Stimulated activated naive CD8-positive, alpha-beta T cell treated with anti-CD3 and anti-CD28 coated beads, Interleukin-15, amount 100 ng/mL, for 72 hours (primary cell): ENCODE measurements around the gene TH.
"Not testable (repeated sequence)": the region's sequence is repeated elsewhere in the genome, so short reads cannot be mapped to it uniquely, and the experiment has no call there.

Experiments
- ATAC-seq: fragments of 150-1000 bp; cut with Tn5 transposase; 2 replicates; pipeline ENCODE4 v1.10.0; 2021; ENCODE audit warnings: mild to moderate bottlenecking, moderate library complexity
- DNase-seq, 2 donors: peaks; one replicate each; pipeline ENCODE4 v3.0.0; 2021 to 2022
- H3K27ac Mint-ChIP-seq, 2 donors: one replicate each; pipeline ENCODE4 v1.8.0; 2022; ENCODE audit warnings: mild to moderate bottlenecking in 2 of 2, mixed read lengths in 2 of 2, moderate library complexity in 2 of 2
- H3K27me3 Mint-ChIP-seq: one replicate; pipeline ENCODE4 v1.8.0; 2022; ENCODE audit warnings: mixed read lengths
- H3K4me1 Mint-ChIP-seq: one replicate; pipeline ENCODE4 v1.8.0; 2022; ENCODE audit warnings: mild to moderate bottlenecking, mixed read lengths
- H3K4me3 Mint-ChIP-seq, 2 donors: one replicate each; pipeline ENCODE4 v1.8.0; 2022; ENCODE audit warnings: mild to moderate bottlenecking in 2 of 2, mixed read lengths in 2 of 2, moderate library complexity in 1 of 2
- H3K9me3 Mint-ChIP-seq, 2 donors: one replicate each; pipeline ENCODE4 v1.8.0; 2022; ENCODE audit warnings: mixed read lengths in 2 of 2

Gene TH

GRCh38 chr11:2129699-2130366 is 41.8 kb downstream of the TH start:
- Mint-ChIP-seq H3K27me3 (peaks cover 77% of the 10 kb centered on the region), H3K4me1 (no peaks in the 10 kb centered on the region), H3K9me3 (peaks cover 11 to 26% of the 10 kb centered on the region in 2 donors), H3K27ac (no peak overlapping the region), H3K4me3 (no peak overlapping the region)
- no peak for ATAC-seq
- no peak for DNase-seq

GRCh38 chr11:2129308-2129698 is 42.3 kb downstream of the TH start:
- ATAC-seq (no peak), DNase-seq (no peak)
- no peak overlapping the region for H3K27ac Mint-ChIP-seq
- no peak overlapping the region for H3K4me3 Mint-ChIP-seq
- H3K27me3 Mint-ChIP-seq: peaks cover 72% of the 10 kb centered on the region
- peaks cover 15 to 27% of the 10 kb centered on the region in 2 donors for H3K9me3 Mint-ChIP-seq
- no peaks in the 10 kb centered on the region for H3K4me1 Mint-ChIP-seq

- Mint-ChIP-seq H3K4me1 (no peaks in the 10 kb centered on the region), H3K4me3 (no peak overlapping the region), H3K27me3 (peaks cover 69% of the 10 kb centered on the region), H3K9me3 (peaks cover 15 to 27% of the 10 kb centered on the region in 2 donors), H3K27ac (no peak overlapping the region)
- no peak for ATAC-seq
- no peak for DNase-seq
Measured at GRCh38 chr11:2128511-2129307, 42.9 kb downstream of the TH start.

- no peak overlapping the region for H3K27ac Mint-ChIP-seq
- no peaks in the 10 kb centered on the region for H3K4me1 Mint-ChIP-seq
- DNase-seq (no peak), ATAC-seq (no peak)
- peaks cover 15 to 27% of the 10 kb centered on the region in 2 donors for H3K9me3 Mint-ChIP-seq
- peaks cover 69% of the 10 kb centered on the region for H3K27me3 Mint-ChIP-seq
- H3K4me3 Mint-ChIP-seq: no peak overlapping the region
Measured at GRCh38 chr11:2128130-2128510, 43.5 kb downstream of the TH start.

GRCh38 chr11:2127482-2128129 is 44.0 kb downstream of the TH start:
- H3K4me3 Mint-ChIP-seq: no peak overlapping the region
- peaks cover 64% of the 10 kb centered on the region for H3K27me3 Mint-ChIP-seq
- H3K27ac Mint-ChIP-seq: no peak overlapping the region
- H3K4me1 Mint-ChIP-seq: no peaks in the 10 kb centered on the region
- ATAC-seq (peak; percentile 25), DNase-seq (no peak)
- H3K9me3 Mint-ChIP-seq: peaks cover 15 to 27% of the 10 kb centered on the region in 2 donors

- no peak for ATAC-seq
- Mint-ChIP-seq H3K4me3 (no peak overlapping the region), H3K4me1 (no peaks in the 10 kb centered on the region), H3K9me3 (peaks cover 15 to 21% of the 10 kb centered on the region in 2 donors), H3K27me3 (peaks cover 60% of the 10 kb centered on the region), H3K27ac (no peak overlapping the region)
- DNase-seq: no peak
Measured at GRCh38 chr11:2126520-2127085, 45.0 kb downstream of the TH start.

GRCh38 chr11:2124736-2125484 is 46.7 kb downstream of the TH start:
- H3K27me3 Mint-ChIP-seq: peaks cover 53% of the 10 kb centered on the region
- not testable (repeated sequence) for DNase-seq, H3K4me1 Mint-ChIP-seq, H3K4me3 Mint-ChIP-seq, ATAC-seq, H3K27ac Mint-ChIP-seq
- peaks cover 10 to 12% of the 10 kb centered on the region in 2 donors for H3K9me3 Mint-ChIP-seq

- ATAC-seq (no peak), DNase-seq (no peak)
- Mint-ChIP-seq H3K9me3 (peaks cover 10 to 12% of the 10 kb centered on the region in 2 donors), H3K4me1 (no peaks in the 10 kb centered on the region), H3K4me3 (no peak overlapping the region), H3K27ac (no peak overlapping the region), H3K27me3 (peaks cover 47% of the 10 kb centered on the region)
Measured at GRCh38 chr11:2123628-2123960, 48.0 kb downstream of the TH start.

GRCh38 chr11:2122907-2123627 is 48.5 kb downstream of the TH start:
- ATAC-seq: peak; percentile 21
- Mint-ChIP-seq H3K27ac (no peak overlapping the region), H3K4me1 (no peaks in the 10 kb centered on the region), H3K27me3 (peaks cover 43% of the 10 kb centered on the region), H3K9me3 (peaks cover 10 to 12% of the 10 kb centered on the region in 2 donors), H3K4me3 (no peak overlapping the region)
- DNase-seq: no peak

GRCh38 chr11:2122222-2122906 is 49.3 kb downstream of the TH start:
- no peaks in the 10 kb centered on the region for H3K4me1 Mint-ChIP-seq
- H3K4me3 Mint-ChIP-seq: no peak overlapping the region
- ATAC-seq (peak; percentile 40), DNase-seq (no peak)
- H3K27ac Mint-ChIP-seq: no peak overlapping the region
- H3K27me3 Mint-ChIP-seq: peaks cover 36% of the 10 kb centered on the region
- H3K9me3 Mint-ChIP-seq: peaks cover 10 to 12% of the 10 kb centered on the region in 2 donors

- Mint-ChIP-seq H3K27me3 (peaks cover 31% of the 10 kb centered on the region), H3K27ac (no peak overlapping the region), H3K4me1 (no peaks in the 10 kb centered on the region), H3K4me3 (no peak overlapping the region), H3K9me3 (peaks cover 11 to 12% of the 10 kb centered on the region in 2 donors)
- DNase-seq (no peak), ATAC-seq (peak; percentile 18)
Measured at GRCh38 chr11:2121227-2122130, 50.1 kb downstream of the TH start.

- peaks cover 31% of the 10 kb centered on the region for H3K27me3 Mint-ChIP-seq
- DNase-seq (no peak), ATAC-seq (no peak)
- peaks cover 7 to 11% of the 10 kb centered on the region in 2 donors for H3K9me3 Mint-ChIP-seq
- H3K27ac Mint-ChIP-seq: no peak overlapping the region
- H3K4me3 Mint-ChIP-seq: no peak overlapping the region
- no peaks in the 10 kb centered on the region for H3K4me1 Mint-ChIP-seq
Measured at GRCh38 chr11:2120359-2121100, 51.1 kb downstream of the TH start.

GRCh38 chr11:2118677-2119076 is 52.9 kb downstream of the TH start:
- Mint-ChIP-seq H3K27me3 (peaks cover 35% of the 10 kb centered on the region), H3K9me3 (peaks cover 0 to 6% of the 10 kb centered on the region in 2 donors), H3K27ac (no peak overlapping the region), H3K4me3 (no peak overlapping the region), H3K4me1 (no peaks in the 10 kb centered on the region)
- DNase-seq (no peak), ATAC-seq (no peak)
